ENCODE measurements around the gene FAM78A.
"Not testable (repeated sequence)": the region's sequence is repeated elsewhere in the genome, so short reads cannot be mapped to it uniquely, and the experiment has no call there.

FAM78A gene

GRCh38 chr9:131266266-131267229 lies 9.8 kb downstream of the FAM78A start:
- DNase-seq (ENCODE audit: low spot score) (no peak), FAIRE-seq (no peak)

- no peak for FAIRE-seq
These were observed 12.1 kb downstream of the FAM78A start for GRCh38 chr9:131264231-131264630.

DNA sequence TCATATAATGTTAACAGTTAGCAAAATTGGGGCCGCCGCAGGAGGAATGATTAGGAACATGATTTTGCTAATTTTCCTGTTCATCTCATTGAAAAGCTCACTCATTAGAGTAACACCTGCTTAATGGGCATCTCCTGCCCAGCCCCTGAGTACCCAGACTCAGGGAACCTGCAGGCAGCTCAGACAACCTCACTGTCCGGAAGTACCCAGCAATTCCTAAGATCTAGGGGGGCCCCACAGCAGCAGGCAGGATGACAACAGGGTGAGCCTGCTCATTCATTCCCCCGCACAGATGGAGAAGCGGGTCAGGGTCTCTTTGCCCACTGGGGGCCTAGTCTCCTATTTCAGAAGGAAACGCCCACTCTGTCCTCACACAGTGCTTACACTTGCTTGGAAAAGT lies 12.6 kb downstream of the FAM78A start:
- DNase-seq (ENCODE audit: low spot score) (no peak), FAIRE-seq (no peak)

More at GRCh38 chr9:131264231-131264630, 12.1 kb downstream of the FAM78A start:
- DNase-seq (ENCODE audit: low spot score) = no peak

GRCh38 chr9:131263033-131263343 lies 13.3 kb downstream of the FAM78A start:
- not testable (repeated sequence) for DNase-seq (ENCODE audit: low spot score); FAIRE-seq

DNA sequence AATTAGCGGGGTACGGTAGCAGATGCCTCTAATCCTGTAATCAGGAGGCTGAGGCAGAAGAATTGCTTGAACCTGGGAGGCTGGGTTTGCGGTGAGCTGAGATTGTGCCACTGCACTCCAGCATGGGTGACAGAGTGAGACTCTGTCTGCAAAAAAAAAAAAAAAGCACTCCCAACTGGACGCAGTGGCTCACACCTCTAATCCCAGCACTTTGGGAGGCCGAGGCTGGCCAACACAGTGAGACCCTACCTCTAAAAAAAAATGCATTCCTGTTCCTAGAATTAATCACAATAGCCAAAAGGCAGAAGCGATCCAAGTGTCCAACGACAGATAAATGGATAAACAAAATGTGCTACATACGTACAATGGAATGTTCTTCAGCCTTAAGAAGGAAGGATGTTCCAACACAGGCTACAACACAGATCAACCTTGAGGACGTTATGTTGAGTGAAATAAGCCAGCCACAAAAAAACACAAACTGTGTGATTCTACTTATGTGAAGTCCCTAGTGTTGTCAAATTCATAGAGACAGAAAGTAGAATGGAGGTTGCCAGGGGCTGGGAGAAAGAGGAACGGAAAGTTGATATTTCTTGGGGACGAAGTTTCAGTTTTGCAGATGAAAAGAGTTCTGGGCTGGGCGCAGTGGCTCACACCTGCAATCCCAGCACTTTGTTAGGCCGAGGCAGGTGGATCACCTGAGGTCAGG lies 13.8 kb downstream of the FAM78A start:
- FAIRE-seq = no peak

GRCh38 chr9:131260751-131261452 lies 15.4 kb downstream of the FAM78A start:
- FAIRE-seq (no peak), DNase-seq (ENCODE audit: low spot score) (no peak)

More for the DNA sequence above, 13.8 kb downstream of the FAM78A start:
- DNase-seq (ENCODE audit: low spot score) = no peak

- no peak for DNase-seq (ENCODE audit: low spot score)
- no peak for FAIRE-seq
These were observed 16.3 kb downstream of the FAM78A start for GRCh38 chr9:131259916-131260597.

DNA sequence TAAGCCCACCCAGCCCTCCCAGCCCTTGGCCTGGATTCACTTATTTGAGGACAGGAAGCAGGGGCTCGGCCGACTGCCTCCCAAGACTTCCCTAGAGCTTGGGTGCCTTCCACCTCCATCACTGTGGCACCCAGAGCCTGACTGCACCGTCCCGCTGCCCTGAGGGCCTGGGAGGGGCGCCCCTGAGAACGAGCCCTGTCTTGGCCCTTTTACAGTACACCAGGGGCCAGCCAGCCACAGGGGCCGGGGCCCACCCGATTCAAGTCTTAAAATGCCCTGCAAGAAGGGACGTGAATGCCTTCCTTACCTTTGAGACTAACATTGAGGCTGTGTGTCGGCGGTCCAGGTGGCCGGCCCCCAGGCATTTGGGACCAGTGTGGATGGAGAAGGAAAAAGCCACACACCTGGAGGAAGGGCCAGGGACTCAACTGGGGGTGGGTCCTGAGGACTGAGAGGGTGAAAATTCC lies 16.8 kb downstream of the FAM78A start:
- DNase-seq (ENCODE audit: low spot score) = no peak
- FAIRE-seq = no peak

DNA sequence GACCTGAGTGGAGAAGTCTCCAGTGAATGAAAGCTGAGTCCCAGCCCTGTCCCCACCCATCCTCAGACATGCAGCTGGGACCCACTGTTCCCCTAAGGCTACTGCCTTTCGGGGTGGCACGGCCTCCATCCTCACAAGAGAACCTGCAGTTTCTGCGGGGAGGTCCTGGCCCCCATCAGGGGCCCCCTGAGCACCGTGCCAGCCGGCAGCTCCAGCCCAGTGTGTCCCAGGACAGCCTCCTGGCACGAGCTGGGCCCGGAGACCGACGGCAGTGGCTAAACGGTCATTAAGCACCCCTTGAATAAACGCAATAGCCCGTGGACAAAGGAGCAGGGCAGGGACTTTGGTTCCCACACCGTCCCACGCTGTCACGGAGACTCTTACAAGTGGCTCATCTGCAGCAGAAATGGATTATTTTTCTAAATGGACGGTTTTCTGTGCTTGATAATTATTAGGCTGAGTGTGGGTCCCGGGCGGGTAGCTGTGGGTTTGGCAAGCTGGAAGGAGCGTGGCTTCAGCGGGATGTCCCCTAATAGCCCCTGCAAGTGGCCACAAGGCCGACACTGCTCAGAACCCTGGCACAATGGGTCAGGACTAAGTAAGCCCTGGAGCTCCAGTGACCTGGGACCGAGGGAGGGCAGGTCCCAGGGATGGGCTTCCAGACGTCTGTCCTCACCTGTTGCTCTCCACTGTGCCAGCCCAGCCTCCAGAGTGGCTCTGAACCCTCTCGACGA lies 17.4 kb downstream of the FAM78A start:
- no peak for DNase-seq (ENCODE audit: low spot score)
- FAIRE-seq = no peak

DNA sequence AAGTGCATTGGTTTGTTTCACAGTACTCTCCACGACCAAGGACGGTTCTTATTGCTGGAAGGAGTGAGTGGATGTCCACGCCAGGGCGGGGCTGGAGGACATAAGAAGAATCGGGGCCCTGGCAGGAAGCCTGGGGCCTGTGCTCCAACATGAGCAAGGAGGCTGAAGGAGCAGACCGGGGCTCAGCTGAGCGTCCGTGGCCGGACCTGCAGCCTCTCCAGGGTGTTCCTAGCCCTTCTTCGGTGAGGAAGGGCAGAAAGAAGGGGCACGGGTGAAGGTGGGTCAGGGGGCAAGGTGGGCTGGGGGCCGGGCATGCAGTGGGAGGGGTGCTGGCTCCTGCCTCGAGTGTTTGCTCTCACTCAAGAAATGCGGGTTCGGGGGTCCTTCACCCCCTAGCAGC lies 18.1 kb downstream of the FAM78A start:
- FAIRE-seq (no peak), DNase-seq (ENCODE audit: low spot score) (no peak)

- FAIRE-seq (no peak), DNase-seq (ENCODE audit: low spot score) (no peak)
These were observed 18.9 kb downstream of the FAM78A start for GRCh38 chr9:131257266-131258025.

DNA sequence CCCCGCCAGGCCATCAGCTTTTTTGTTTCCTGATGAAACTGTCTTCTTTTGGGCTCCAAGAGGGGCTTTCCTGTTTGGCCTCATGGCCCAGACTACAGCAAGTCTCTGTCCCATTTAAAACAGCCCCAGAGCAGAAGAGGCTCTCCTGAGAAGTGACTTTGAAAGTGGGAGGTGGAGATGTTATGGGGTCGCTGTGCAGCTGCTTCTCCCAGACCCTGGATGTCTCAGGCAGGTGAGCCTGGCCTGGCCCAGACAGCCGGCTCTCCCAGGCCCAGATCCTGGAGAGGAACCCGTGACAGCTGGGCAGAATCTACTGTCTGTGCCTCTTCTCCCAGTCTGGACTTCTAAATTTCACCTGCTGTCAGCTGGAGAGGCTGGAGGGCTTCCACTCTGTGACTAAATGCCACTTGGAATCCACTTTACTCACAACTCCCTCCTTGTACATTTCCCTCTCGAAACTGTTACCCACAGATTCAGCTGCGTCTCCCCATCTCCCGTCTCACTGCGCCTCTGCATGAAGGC lies 20.6 kb downstream of the FAM78A start:
- DNase-seq (ENCODE audit: low spot score) = no peak
- FAIRE-seq = no peak

DNA sequence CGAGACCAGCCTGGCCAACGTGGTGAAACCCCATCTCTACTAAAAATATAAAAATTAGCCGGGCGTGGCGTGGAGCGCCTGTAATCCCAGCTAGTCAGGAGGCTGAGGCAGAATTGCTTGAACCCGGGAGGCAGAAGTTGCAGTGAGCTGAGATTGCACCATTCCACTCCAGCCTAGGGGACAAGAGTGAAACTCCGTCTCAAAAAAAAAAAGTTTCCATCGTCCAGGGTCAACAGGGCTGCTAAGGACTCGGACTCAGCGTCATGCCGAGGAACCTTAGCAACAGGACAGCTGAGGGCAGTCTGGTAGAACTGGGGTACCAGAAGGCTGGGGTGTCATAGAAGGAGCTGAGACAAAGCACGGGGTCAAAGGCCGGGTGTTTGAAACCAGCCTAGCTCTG lies 21.7 kb downstream of the FAM78A start:
- FAIRE-seq = no peak
- DNase-seq (ENCODE audit: low spot score) = no peak

DNA sequence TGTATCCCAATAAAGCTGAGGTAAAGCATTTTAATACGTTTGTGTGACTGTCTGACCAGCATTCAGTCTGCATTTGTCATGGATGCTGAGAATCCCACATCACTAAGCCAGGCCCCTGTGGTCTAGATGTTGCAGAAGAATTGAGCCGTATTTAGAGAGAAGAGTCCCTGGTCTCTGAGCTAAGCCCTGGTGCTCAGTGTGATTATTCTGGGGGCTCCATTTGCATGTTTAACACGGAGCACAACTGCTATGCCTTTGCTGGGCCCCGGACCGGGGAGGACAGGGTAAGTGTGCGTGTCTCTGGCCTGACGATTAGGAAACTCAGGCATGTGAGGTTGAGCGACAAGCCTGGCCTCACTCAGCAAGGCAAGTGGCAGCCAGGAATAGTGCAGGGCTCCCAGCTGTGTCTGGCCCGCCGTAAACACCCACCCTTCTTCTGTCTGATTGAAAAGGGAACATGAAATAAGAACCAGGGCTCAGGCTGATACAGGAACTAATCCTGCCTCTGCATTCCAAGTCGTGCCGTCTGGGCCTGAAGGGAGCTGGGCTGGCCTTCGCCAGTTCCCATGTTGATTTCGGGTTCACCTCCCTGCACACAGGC lies 22.3 kb downstream of the FAM78A start:
- DNase-seq (ENCODE audit: low spot score) (no peak), FAIRE-seq (no peak)

GRCh38 chr9:131252120-131252519 lies 24.2 kb downstream of the FAM78A start:
- FAIRE-seq = no peak
- no peak for DNase-seq (ENCODE audit: low spot score)

DNA sequence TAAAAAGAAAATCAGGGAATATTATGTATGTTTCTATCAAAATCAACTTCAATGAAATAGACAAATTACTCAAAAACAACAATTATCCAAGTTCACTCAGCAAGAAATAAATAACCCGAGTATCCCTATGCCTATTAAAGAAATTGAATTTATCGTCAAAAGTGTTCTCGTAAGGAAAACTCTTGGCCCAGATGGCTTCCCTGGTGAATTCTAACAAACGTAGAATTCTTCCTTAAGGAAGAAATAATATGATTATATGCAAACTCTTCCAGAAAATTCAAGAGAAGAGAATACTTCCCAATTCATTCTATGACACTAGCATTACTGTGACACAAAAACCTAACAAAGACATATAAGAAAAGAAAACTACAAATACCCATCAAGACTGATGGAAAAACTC lies 29.7 kb downstream of the FAM78A start:
- DNase-seq (ENCODE audit: low spot score) (no peak), FAIRE-seq (no peak)

DNA sequence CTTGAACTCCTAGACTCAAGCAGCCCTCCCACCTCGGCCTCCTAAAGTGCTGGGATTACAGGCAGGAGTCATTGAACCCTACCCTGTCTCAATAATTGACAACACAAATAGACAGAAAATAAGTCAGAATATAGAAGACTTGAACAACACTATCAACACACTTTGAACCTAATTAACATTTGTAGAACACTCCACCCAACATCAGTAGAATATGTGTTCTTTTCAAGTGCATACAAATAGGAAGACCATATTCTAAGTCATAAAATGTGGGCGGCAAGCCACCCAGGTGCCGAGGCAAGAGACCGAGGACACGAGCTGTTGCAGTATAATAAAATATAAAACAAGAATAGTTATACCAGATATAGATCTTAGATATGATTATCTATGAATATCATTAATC lies 32.0 kb downstream of the FAM78A start:
- not testable (repeated sequence) for DNase-seq (ENCODE audit: low spot score); FAIRE-seq

- no peak for FAIRE-seq
- no peak for DNase-seq (ENCODE audit: low spot score)
These were observed 36.0 kb downstream of the FAM78A start for GRCh38 chr9:131240047-131240921.

Data from urothelium cell line (cell line).